GM19452 (cell line): ENCODE data around the gene CTDP1.
"Not testable (repeated sequence)": the region's sequence is repeated elsewhere in the genome, so short reads cannot be mapped to it uniquely, and the experiment has no call there.

Experiments
- ATAC-seq: cut with Tn5 transposase; IDR thresholded peaks from one replicate; pipeline ENCODE4 v1.9.1; 2021; ENCODE audit not compliant: unreplicated experiment

CTDP1 gene

GRCh38 chr18:79723036-79723435 is 43.4 kb downstream of the CTDP1 start:
- ATAC-seq = no peak

GRCh38 chr18:79723628-79724027 is 44.0 kb downstream of the CTDP1 start:
- no peak for ATAC-seq

- ATAC-seq = no peak
Measured at GRCh38 chr18:79724299-79725080, 44.9 kb downstream of the CTDP1 start.

- no peak for ATAC-seq
Measured at GRCh38 chr18:79725486-79725885, 45.9 kb downstream of the CTDP1 start.

- no peak for ATAC-seq
Measured at GRCh38 chr18:79726721-79727120, 47.1 kb downstream of the CTDP1 start.

- ATAC-seq = no peak
Measured at GRCh38 chr18:79727211-79727610, 47.6 kb downstream of the CTDP1 start.

- ATAC-seq = no peak
Measured at GRCh38 chr18:79728931-79729586, 49.5 kb downstream of the CTDP1 start.

- no peak for ATAC-seq
Measured at GRCh38 chr18:79729611-79730010, 50.0 kb downstream of the CTDP1 start.

GRCh38 chr18:79730804-79731203 is 51.2 kb downstream of the CTDP1 start:
- no peak for ATAC-seq

- not testable (repeated sequence) for ATAC-seq
Measured at GRCh38 chr18:79731881-79732720, 52.5 kb downstream of the CTDP1 start.

GRCh38 chr18:79732721-79733025 is 53.1 kb downstream of the CTDP1 start:
- ATAC-seq = no peak

GRCh38 chr18:79733135-79733701 is 53.6 kb downstream of the CTDP1 start:
- ATAC-seq = no peak

- no peak for ATAC-seq
Measured at GRCh38 chr18:79733986-79734770, 54.6 kb downstream of the CTDP1 start.

- no peak for ATAC-seq
Measured at GRCh38 chr18:79735071-79735980, 55.7 kb downstream of the CTDP1 start.

GRCh38 chr18:79736230-79736629 is 56.6 kb downstream of the CTDP1 start:
- ATAC-seq = no peak

GRCh38 chr18:79736846-79737245 is 57.2 kb downstream of the CTDP1 start:
- no peak for ATAC-seq

- ATAC-seq = no peak
Measured at GRCh38 chr18:79737426-79737825, 57.8 kb downstream of the CTDP1 start.

- no peak for ATAC-seq
Measured at GRCh38 chr18:79738041-79738461, 58.4 kb downstream of the CTDP1 start.

- ATAC-seq = no peak
Measured at GRCh38 chr18:79738581-79739439, 59.2 kb downstream of the CTDP1 start.
